Measurements from ENCODE around the gene COL4A2. TPM values are rescaled to one million over a fixed set of nuclear protein-coding genes. Genes with fewer than 3 reads are reported as not detected.
"Not testable (repeated sequence)": the region's sequence is repeated elsewhere in the genome, so short reads cannot be mapped to it uniquely, and the experiment has no call there.

The COL4A2 gene
- total RNA-seq, 1 donor from 2014 or later: 56.8 TPM

DNA sequence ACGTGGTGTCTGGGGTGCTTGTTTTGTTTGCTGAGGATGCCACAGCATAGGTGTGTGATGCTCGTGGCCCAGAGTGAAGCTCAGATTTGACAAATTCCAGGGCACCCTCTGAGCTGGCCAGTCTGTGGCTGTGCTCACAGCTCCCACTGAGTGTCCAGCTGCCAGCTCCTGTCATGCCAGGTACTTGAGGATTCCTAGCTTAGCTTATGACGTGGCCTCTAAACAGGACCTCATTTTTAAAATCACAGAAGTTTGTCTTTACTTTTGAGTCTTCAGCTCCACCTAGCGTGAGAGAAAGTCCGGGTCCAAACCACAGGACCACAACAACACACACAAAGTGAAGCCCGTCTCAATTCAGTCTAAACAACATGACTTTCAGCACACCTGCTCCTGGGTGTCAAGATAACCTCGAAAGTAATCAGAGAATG lies 137.2 kb downstream of the COL4A2 start:
- DNase-seq: no peak

DNA sequence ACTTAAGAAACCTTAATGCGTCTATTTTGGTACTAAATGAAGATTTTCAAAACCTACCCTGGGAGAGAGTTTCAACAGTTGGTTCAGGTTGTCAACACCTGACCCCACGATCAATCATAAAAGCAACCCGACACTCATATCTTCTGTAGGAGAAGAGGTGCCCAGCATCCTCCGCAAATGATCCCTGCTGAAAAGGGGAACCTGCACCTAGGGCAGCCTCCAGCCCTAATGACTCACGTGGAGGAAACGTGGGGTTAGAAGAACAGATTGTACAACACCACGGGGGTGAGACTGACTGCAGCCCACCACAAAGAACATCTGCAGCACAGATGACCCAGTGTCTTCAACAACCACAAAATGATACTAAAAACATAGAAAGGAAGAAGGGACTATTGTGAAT lies 138.1 kb downstream of the COL4A2 start:
- no peak for DNase-seq

DNA sequence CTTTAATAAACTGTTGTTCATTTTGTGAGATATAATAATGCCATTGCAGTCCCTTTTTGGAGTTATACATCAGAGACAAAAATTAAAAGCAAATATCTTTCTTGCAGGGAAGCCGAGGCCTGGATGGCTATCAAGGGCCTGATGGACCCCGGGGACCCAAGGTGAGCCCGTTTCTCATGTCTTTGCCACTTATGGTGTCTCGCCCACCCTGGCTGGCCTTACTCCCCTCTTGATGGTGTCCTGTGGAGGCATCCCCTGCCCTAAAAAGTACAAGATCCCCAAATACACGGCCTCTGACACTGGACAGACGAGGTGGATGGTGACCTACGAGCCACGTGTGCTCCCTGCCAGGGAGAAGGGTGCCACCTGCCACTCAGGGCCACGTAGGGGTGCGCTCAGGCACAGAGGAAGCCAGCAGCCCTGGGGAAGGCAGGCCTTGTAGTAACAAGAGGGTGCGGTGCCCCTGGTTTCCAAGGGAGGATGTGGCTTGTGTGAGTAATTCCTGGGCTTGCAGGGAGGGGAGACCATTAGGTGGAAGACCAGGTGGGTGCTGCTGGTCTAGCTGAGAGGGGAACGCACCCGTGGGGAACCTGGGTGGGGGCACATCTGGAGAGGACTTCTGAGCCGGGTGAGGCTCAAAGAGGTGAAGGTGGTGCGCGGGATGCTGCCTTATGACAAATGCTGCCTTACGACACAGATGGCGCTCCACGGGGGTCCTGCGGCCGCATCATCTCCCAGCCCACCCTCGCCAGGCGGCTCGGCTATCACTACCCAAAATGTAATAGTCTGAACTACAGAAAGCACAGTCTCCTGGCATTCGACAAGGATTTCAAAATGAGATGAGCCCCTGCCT lies 138.9 kb downstream of the COL4A2 start:
- no peak for DNase-seq

DNA sequence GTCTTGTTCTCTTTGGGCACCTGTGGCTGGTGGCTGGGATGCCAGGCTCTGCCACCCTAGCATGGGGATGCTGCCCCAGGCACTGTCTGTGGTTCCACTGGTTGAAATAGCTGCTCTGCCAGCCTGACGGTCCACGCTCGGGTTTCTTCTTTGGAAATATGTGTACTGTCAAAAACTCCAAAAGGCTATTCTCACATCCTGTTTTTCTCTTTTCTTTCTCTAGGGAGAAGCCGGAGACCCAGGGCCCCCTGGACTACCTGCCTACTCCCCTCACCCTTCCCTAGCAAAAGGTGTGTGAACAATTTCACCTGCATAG lies 139.4 kb downstream of the COL4A2 start:
- no peak for DNase-seq

DNA sequence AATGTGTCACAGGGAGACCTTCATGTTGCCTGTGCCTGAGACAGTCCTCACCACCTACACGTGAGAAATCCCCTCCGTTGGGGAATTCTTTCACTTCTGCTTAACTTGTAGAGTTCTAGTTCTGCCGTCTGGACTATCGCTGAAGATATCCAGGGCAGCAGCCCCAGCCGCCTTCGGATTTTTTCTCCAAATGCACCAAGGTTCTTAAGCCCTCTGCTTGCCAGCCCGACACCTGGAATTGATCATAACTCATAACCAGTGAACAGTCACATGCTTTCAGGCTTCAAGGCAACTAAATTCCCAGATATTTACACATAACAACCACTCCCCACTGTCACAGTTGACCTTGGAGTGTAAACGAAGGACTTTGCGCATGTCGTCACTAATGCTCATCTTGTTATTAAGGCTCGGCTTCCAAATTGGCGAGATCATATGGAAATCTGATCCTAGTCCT lies 140.0 kb downstream of the COL4A2 start:
- no peak for DNase-seq

DNA sequence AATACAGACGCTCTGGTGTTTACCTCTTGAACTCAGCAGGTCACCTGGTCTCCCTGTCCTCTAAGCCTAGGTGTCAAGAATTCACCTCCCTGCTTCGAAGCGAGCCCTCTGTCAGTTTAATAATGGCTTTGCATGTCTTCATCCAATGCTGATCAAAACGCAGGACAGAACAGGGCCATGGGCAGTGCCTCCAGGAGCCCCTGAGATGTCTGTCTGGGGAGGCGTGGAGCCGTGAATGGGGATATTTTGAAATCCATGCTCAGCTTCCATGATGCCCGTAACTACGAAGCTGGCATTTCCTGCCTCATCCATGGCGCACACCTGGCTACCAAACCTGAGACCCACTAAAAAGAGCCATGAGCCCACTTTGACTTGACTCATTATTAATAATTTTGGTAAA lies 140.7 kb downstream of the COL4A2 start:
- DNase-seq: no peak

DNA sequence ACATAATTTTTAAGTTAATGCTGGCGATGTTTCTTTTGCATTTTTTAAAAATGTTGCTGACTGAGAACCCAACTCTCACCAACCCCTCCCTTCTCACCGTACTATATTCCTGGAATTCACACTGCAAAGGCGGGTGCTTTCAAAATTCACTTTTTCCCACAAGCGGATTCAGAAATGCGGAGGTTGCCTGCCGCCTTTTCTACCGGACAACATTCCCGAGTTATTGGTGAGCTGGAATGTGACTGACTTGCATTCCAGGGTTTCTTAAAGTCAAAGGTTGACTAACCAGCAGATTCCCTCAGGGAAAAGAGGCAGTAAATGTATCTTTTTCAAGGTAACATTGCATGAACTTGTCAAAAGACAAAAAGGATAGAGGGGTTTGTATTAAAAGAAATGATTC lies 141.1 kb downstream of the COL4A2 start:
- DNase-seq: no peak

DNA sequence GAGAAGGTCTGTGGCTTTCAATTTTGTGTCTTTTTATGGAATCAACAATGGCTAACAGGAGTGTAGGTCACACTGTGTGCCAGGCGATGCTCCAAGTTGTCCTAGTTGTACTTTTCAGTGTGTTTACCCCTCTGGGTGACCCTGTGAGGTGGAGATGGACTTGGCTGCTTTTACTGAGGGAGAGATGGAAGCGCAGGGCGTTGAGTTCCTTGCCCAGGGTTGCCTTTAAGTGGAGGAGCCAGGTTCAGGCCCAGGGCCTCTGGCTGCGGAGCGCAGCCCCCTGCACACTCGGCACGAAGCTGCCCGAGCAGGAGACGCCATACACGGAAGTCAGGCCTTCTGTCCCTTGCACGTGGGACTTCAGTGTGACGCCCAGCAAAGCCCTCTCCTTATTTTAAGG lies 141.6 kb downstream of the COL4A2 start:
- DNase-seq: no peak

DNA sequence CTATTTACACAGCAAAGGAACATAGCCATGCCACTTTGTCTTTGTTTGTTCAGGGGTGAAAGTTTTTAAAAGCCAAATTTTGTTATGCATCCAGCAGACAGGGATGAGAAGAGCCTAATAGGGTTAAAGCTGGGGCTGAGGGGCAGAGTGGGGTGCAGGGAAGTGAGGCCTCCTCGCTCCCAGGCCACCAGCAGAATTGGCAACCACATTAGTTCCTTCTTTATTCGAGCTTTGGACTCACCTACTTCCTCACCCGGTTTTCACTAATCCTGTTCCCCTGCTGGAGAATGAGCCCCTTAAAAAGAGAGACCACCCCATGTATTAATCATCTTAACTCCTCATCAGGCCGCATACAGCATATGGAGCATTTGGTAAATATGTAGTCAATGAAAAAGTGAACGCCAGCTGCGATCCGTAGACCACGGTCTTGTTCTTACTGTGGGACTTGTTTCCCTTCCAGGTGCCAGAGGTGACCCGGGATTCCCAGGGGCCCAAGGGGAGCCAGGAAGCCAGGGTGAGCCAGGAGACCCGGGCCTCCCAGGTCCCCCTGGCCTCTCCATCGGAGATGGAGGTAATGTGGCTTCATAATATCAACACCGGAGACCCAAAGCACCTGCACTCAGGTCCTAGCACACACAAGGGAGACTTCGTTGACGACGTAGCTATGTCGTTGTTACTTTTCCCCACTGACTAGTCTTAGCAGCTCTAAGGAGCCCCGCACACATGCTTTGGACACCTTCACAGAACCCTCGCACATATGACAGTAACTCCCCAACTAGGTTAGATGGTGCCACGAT lies 142.3 kb downstream of the COL4A2 start:
- no peak for DNase-seq

DNA sequence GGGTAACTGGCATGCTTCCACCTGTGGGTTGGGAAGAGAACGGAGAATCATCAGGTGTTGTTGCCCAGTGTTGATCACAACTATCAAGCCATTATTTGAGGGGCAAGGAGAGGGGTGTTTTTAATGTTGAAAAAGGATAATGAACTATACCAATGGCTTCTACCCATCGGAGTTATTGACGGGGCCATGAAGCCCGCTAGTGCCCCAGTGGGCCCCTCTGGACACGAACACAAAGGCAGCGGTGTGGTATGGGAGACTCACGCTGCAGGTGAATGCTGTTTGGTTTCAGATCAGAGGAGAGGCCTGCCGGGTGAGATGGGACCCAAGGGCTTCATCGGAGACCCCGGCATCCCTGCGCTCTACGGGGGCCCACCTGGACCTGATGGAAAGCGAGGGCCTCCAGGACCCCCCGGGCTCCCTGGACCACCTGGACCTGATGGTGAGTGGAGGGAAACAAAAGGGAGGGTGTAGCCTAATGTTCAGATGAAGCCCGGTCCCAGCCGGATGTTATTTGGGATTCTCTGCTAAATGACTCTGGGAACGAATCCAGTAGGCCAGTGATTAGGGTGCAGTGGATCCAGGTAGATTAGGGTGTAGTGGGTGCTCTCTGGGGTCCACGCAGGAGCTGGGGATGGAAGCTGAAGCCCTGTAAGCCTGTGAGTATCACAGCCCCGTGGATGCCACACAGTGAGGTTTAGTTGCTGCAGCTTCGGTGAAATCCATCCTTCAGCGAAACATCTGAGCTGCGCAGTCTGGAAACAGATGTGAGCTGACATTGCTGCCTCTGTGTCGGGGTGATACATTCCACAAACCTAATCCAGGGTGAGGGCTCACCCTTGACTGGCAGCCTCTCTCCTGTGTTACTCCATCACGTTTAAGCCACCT lies 143.2 kb downstream of the COL4A2 start:
- no peak for DNase-seq

DNA sequence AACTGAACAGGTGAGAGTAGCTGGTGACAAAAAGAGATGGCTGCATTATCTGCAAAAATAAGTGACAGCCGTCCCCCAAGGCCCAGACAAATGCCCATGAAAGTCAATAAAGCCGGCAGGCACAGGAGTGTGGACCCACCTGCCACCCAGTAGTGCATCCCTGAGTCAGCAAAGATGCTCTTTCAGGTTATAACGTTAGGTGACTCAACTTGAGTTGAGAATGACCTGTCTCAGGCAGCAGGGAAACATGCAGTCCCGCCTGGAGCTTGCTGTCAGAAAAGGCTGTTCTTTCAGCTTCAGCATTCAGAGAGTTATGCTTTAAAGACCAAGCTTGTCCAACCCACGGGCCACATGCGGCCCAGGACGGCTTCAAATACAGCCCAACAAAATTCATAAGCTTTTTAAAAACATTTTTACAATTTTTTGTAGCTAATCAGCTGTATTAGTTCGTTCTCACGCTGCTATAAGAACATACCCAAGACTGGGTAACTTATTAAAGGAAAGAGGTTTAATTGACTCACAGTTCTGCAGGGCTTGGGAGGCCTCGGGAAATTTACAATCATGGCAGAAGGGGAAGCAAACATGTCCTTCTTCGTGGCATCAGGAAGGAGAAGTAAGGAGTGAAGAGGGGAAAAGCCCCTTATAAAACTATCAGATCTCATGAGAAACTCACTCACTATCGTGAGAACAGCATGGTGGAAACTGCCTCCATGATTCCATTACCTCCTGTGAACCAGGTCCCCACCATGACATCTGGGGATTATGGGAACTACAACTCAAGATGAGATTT lies 144.1 kb downstream of the COL4A2 start:
- no peak for DNase-seq

DNA sequence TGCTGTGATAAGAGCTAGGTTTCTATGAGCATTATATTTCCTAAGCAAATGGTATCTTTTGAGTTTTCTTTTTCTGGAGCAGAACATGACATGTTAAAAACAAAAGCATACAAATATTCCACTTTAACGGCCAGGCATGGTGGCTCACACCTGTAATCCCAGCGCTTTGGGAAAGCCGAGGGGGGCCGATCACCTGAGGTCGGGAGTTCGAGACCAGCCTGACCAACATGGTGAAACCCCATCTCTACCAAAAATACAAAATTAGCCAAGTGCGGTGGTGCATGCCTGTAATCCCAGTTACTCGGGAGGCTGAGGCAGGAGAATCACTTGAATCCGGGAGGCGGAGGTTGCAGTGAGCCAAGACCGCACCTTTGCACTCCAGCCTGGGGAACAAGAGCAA lies 146.0 kb downstream of the COL4A2 start:
- not testable (repeated sequence) for DNase-seq

DNA sequence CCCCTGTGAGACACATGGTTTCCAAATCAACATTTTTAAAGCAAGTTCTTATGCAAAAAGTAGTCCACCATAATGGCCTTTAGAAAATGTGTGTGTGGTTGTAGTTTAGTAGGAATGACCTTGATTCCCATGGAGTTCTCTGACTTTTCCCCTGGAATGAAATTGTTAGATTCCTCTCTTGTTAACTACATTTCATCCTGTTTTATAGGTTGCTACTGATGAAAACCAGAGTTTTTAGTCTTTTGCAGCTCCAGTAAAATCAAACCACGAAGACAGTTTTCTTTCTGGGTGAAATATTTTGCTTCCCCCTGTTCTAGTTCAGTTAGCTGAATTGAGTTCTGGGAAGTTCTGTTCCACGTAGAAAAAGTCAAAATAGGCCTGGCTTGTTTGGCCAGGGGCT lies 146.7 kb downstream of the COL4A2 start:
- no peak for DNase-seq

DNA sequence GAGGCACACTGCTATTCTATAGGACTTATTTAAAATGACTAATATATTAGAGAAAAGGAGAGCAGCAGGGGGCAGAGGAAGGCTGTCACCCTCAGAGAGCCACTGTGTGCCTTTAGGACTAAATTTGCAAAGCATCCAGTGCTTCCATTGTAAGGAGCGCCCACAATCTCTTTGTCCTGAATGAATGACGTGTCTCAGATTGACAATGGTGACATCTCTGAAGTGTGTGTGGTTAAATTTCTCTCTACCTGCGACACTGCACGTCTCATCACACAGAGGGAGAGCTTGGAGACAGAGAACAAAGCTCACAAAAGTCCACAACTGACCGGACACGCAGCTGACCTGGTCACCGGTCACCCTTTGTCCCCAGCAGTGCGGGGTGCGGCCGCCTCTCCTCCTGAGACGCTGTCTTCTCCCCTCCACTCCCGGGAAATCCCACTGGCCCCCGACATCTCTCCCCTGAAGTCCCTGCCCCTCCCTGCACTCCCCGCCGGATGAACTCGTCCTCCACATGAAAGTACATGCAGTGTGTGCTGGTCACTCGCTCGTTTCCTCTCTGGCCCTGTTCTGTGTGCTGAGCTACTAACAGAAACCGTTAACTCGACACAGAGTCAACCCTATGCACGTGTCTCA lies 147.3 kb downstream of the COL4A2 start:
- no peak for DNase-seq

DNA sequence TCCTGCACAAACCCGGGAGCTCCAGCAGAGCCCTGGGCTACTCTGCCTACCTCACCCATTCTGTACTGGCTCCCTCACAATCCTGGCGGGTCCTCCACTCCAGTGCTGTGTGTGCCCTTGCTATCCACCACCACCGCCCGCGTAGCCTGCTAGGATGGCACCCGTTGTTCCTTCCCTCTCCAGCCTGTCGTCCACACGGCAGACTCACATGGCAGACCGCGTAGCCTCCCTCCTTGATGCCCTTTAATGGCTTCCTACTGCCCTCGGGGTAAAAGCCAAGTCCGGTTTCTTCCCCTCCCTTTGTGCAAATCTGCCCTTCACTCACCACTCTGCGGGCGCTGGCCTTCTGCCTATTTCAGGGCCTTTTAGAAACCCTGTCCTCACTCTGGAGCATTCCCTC lies 147.9 kb downstream of the COL4A2 start:
- no peak for DNase-seq

DNA sequence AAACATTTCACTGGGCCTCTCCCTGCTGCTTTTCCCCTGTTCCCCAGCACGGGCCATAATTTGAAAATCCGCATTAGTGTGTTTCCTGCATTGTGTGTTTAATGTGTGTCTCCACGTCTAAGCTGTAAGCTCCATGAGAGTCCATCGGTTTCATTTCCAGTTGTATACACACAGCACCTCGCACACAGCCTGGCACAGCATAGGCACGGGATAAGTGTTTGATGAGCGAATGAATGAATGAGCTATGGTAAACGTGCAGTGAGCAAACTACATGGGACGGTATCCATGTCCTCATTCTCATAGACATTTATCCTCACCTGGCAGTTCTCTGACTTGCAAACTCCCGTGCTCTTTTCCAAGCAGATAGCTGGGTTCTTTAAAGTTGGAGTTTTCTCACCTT lies 148.4 kb downstream of the COL4A2 start:
- DNase-seq: no peak

DNA sequence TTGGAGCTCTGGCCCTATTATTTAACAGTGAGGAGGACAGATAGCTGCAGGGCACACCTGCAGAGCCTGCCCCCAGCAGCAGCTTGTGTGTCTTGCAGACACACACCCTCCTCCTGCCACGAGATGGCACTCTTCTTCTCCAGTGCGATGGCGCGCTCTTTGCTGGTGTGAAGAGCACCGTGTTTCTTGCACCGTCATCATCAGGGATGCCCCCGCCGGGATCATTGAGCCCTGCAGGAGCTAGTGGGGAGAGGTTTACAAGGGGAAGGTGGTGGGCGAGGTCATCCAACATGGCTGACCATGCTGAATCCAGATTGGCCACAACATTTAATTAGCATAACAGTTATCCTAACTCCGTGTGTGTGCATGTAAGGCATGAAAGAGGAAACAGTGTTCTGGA lies 148.9 kb downstream of the COL4A2 start:
- peak; percentile 38 for DNase-seq

DNA sequence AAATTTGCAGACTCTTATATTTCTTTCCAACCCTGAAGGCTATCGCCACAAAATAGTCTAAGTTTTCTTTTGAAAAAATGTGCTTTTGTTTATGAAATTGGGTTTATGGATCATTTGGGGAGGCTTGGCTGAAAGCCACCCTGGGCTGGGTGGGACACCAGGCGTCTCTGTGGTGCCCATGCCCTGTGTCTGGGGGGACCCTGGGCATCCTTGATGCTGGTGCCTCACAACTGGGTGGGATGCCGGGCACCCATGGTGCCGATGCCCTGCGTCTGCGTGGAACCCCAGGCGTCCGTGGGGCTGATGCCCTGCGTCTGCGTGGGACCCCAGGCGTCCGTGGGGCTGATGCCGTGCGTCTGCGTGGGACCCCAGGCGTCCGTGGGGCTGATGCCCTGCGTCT lies 149.5 kb downstream of the COL4A2 start:
- no peak for DNase-seq

DNA sequence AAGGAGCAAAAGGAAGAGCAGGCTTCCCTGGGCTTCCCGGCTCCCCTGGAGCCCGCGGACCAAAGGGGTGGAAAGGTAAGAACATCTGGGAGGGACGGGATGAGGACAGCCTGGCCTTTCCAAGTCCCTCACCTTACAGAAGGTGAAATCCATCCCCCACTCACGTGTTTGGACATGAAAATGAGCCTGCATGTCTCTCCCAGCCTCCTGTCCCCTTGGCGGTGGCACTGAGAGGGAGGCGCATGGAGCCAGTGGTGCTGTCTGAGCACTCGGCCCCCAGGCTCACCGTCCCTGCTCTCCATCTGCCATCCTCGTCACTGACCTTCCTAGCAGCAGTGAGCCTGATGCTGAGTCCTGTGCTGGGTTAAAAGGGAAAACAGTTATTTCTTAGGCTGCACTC lies 150.3 kb downstream of the COL4A2 start:
- DNase-seq: no peak

DNA sequence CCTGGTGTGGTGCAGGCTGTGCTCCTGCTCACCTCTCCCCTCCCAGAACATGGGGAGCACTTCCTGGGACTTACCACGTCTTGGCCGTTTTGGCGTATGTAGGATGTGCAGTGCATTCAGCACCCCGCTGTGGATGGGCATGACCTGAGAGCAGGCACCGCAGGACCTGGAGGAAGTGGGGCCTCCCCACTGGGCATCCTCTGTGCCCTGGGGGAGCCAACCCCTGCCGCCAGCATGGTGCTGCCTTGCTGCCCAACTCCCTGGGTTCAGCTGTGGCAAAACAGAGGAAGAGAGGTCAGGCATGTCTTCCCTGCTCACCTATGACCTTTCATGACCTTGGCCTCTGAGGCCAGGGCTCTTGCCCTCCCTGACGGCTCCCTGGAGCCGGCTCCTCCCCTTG lies 150.9 kb downstream of the COL4A2 start:
- DNase-seq: no peak

DNA sequence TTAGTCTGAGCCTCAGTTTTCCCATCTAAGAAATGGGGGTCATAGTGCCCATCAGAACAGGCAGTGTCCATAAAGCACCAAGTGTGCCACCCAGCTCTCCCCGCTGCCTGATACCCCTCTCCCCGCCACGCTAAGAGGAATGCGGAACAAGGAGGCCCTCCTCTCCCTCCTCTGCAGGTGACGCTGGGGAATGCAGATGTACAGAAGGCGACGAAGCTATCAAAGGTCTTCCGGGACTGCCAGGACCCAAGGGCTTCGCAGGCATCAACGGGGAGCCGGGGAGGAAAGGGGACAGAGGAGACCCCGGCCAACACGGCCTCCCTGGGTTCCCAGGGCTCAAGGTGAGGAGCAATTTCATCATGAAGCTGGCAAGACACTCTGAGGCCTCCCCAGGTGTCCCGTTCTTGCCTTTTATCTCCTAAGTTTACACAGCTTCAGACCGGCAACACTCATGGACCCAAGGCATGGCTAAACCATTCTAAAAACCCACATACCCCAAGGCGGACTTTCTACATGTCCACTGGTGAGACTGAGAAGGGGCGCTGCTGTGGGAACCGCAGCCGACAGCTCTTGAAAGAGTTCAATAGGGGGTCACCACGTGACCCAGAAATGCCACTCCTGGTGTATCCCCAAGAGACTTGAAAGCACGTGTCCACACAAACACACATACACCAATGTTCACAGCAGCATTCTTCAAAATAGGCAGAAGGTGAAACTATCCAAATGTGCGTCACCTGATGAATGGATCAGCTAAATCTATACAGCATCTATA lies 151.7 kb downstream of the COL4A2 start:
- DNase-seq: no peak
